Measurements from ENCODE around the gene CDH23.

DNA sequence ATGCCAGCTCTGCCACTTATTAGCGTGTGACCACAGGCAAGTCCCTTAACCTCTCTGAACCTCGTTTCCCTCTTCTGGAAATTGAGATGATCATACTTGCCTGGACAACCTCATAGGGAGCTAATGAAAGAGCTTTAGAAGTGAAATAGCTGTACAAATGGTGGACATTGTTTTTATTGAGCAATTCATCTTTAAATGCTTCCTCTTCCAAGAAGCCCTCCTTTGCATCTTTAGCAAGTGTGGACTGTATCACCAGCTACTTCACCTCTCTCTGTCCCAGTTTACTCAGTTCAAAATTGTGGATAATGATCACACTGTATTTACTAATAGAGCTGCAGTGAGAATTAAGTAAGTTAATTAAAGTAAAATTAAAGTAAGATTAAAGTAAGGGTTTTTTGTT is 61.7 kb downstream of the CDH23 start:
- TF ChIP-seq, protein P1, sequence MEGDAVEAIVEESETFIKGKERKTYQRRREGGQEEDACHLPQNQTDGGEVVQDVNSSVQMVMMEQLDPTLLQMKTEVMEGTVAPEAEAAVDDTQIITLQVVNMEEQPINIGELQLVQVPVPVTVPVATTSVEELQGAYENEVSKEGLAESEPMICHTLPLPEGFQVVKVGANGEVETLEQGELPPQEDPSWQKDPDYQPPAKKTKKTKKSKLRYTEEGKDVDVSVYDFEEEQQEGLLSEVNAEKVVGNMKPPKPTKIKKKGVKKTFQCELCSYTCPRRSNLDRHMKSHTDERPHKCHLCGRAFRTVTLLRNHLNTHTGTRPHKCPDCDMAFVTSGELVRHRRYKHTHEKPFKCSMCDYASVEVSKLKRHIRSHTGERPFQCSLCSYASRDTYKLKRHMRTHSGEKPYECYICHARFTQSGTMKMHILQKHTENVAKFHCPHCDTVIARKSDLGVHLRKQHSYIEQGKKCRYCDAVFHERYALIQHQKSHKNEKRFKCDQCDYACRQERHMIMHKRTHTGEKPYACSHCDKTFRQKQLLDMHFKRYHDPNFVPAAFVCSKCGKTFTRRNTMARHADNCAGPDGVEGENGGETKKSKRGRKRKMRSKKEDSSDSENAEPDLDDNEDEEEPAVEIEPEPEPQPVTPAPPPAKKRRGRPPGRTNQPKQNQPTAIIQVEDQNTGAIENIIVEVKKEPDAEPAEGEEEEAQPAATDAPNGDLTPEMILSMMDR (IDR thresholded peaks at IDR 0.05): no peak
- TF ChIP-seq SP1 (CRISPR knock-in tag; conservative IDR thresholded peaks at IDR 0.05) (no peak), SMAD3 (CRISPR knock-in tag; IDR thresholded peaks at IDR 0.05; ENCODE audit: borderline replicate concordance) (no peak), CBFB (CRISPR knock-in tag; IDR thresholded peaks at IDR 0.05; ENCODE audit: low read depth) (no peak), ZNF219 (CRISPR knock-in tag; IDR thresholded peaks at IDR 0.05; ENCODE audit: borderline replicate concordance) (no peak)
- TF ChIP-seq, protein P2, sequence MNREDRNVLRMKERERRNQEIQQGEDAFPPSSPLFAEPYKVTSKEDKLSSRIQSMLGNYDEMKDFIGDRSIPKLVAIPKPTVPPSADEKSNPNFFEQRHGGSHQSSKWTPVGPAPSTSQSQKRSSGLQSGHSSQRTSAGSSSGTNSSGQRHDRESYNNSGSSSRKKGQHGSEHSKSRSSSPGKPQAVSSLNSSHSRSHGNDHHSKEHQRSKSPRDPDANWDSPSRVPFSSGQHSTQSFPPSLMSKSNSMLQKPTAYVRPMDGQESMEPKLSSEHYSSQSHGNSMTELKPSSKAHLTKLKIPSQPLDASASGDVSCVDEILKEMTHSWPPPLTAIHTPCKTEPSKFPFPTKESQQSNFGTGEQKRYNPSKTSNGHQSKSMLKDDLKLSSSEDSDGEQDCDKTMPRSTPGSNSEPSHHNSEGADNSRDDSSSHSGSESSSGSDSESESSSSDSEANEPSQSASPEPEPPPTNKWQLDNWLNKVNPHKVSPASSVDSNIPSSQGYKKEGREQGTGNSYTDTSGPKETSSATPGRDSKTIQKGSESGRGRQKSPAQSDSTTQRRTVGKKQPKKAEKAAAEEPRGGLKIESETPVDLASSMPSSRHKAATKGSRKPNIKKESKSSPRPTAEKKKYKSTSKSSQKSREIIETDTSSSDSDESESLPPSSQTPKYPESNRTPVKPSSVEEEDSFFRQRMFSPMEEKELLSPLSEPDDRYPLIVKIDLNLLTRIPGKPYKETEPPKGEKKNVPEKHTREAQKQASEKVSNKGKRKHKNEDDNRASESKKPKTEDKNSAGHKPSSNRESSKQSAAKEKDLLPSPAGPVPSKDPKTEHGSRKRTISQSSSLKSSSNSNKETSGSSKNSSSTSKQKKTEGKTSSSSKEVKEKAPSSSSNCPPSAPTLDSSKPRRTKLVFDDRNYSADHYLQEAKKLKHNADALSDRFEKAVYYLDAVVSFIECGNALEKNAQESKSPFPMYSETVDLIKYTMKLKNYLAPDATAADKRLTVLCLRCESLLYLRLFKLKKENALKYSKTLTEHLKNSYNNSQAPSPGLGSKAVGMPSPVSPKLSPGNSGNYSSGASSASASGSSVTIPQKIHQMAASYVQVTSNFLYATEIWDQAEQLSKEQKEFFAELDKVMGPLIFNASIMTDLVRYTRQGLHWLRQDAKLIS (CRISPR knock-in tag; IDR thresholded peaks at IDR 0.05; ENCODE audit: borderline replicate concordance): no peak
- TF ChIP-seq, protein P3, sequence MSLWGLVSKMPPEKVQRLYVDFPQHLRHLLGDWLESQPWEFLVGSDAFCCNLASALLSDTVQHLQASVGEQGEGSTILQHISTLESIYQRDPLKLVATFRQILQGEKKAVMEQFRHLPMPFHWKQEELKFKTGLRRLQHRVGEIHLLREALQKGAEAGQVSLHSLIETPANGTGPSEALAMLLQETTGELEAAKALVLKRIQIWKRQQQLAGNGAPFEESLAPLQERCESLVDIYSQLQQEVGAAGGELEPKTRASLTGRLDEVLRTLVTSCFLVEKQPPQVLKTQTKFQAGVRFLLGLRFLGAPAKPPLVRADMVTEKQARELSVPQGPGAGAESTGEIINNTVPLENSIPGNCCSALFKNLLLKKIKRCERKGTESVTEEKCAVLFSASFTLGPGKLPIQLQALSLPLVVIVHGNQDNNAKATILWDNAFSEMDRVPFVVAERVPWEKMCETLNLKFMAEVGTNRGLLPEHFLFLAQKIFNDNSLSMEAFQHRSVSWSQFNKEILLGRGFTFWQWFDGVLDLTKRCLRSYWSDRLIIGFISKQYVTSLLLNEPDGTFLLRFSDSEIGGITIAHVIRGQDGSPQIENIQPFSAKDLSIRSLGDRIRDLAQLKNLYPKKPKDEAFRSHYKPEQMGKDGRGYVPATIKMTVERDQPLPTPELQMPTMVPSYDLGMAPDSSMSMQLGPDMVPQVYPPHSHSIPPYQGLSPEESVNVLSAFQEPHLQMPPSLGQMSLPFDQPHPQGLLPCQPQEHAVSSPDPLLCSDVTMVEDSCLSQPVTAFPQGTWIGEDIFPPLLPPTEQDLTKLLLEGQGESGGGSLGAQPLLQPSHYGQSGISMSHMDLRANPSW (CRISPR knock-in tag; conservative IDR thresholded peaks at IDR 0.05; ENCODE audit: low read depth): no peak

Data from WTC11 (cell line).